Measurements from ENCODE around the gene TAOK3.

DNA sequence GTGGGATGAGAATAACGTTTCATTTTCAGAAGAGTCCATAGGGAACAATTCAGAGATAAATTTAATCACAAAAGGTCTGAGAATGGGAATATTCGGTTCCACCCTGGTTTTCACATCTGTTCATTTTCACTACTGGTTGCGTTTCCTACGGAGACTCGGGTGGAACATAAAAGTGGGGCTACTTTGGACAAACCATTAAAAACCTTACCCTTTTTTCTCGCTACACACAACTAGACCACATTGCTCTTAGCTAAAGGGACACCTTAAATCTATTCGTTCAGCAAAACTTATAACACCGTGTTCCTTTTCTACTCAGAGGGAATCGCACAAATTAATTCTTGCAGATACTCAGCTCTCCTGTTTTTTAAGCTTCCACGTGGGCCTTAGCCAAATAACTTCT lies 2.6 kb upstream of the TAOK3 start:
- TF ChIP-seq, protein P1, sequence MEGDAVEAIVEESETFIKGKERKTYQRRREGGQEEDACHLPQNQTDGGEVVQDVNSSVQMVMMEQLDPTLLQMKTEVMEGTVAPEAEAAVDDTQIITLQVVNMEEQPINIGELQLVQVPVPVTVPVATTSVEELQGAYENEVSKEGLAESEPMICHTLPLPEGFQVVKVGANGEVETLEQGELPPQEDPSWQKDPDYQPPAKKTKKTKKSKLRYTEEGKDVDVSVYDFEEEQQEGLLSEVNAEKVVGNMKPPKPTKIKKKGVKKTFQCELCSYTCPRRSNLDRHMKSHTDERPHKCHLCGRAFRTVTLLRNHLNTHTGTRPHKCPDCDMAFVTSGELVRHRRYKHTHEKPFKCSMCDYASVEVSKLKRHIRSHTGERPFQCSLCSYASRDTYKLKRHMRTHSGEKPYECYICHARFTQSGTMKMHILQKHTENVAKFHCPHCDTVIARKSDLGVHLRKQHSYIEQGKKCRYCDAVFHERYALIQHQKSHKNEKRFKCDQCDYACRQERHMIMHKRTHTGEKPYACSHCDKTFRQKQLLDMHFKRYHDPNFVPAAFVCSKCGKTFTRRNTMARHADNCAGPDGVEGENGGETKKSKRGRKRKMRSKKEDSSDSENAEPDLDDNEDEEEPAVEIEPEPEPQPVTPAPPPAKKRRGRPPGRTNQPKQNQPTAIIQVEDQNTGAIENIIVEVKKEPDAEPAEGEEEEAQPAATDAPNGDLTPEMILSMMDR (IDR thresholded peaks at IDR 0.05; ENCODE audit: low read length) = no peak
- no peak for TF ChIP-seq EZH2 (optimal IDR thresholded peaks at IDR 0.05; ENCODE audit: low read depth, low read length)
